SH-SY5Y (cell line): ENCODE data around the gene FAM234A.

Source experiments
- GATA2 ChIP-seq: IDR thresholded peaks from 2 replicates; pipeline ENCODE4 v1.6.1; 2011; ENCODE audit warnings: mild to moderate bottlenecking, low read depth, low read length
- GATA3 ChIP-seq: IDR thresholded peaks from 2 replicates; pipeline ENCODE4 v1.6.1; 2011; ENCODE audit warnings: low read depth, mild to moderate bottlenecking, low read length, moderate library complexity

DNA sequence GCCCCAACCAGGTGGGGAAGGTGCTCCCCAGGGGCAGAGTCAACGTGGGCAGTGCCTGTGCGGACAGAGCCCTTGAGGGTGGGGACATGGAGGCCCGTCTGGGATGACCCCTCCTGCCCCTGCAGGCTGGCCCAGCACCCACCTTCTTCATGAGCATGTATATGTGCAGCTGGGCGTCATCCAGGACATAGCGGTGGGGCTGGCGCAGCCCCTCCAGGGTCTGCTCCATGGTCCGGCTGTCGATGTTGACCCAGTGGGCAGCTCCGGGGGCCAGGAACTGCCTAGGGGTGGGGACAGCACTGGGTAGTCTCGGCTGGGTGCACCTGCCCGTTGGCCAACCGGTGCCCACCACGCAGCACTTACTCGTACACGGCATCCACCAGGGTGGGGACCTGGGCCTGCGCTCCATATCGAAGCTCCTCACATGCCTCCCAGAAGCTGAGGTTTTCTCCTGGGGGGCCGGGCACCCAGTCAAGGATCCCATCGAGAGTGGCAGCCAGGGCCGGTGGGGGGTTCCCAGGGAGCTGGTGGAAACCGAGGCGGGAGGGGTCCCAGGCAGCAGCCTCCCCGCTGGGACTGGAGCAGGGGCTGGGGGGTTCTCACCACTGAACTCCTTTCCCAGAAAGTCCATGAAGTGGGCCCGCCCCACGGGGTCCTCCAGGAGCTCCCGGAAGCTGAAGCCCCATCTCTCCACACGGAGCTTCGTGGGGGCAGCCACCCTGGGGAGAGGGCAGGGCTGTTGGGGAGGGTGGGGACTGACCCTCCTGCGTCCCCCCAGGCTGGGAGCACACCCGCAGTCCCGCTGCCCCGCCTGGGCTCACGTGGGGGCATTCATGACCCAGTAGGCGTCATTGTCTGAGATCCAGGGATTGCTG is 36.0 kb downstream of the FAM234A start:
- TF ChIP-seq GATA2 (no peak), GATA3 (no peak)
